ENCODE results near the gene EFEMP1. TPM values are rescaled to one million over a fixed set of nuclear protein-coding genes. Genes with fewer than 3 reads are reported as not detected.

EFEMP1 gene
- total RNA-seq, 1 donor from 2014 or later, result 219 TPM

GRCh38 chr2:55885944-55886281 is 37.7 kb downstream of the EFEMP1 start:
- intact Hi-C loops (cut with DNase I), result no loop called here
- Histone ChIP-seq H3K9me3 (no peaks in the 10 kb centered on the region), H3K36me3 (peaks cover 6% of the 10 kb centered on the region), H3K27me3 (ENCODE audit: low read depth) (no peaks in the 10 kb centered on the region), H3K4me3 (no peak overlapping the region), H3K27ac (peak overlapping the region; percentile 44), H3K4me1 (peaks cover 26% of the 10 kb centered on the region)
- DNase-seq (no peak), ATAC-seq (peak in 1 of 2 donors; percentile 23)
- no peak for TF ChIP-seq CTCF (IDR thresholded peaks at IDR 0.05)

GRCh38 chr2:55885127-55885943 is 38.2 kb downstream of the EFEMP1 start:
- Histone ChIP-seq H3K4me3 (no peak overlapping the region), H3K4me1 (peaks cover 30% of the 10 kb centered on the region), H3K27me3 (ENCODE audit: low read depth) (no peaks in the 10 kb centered on the region), H3K36me3 (peaks cover 8% of the 10 kb centered on the region), H3K9me3 (no peaks in the 10 kb centered on the region), H3K27ac (peak overlapping the region; percentile 50)
- ATAC-seq (peak; percentile 80 to 92), DNase-seq (no peak)
- TF ChIP-seq CTCF (IDR thresholded peaks at IDR 0.05), result no peak
- intact Hi-C loops (cut with DNase I), result no loop called here

GRCh38 chr2:55883829-55884228 is 39.8 kb downstream of the EFEMP1 start:
- no peak for TF ChIP-seq CTCF (IDR thresholded peaks at IDR 0.05)
- DNase-seq (no peak), ATAC-seq (no peak)
- intact Hi-C loops (cut with DNase I), result no loop called here
- Histone ChIP-seq H3K36me3 (peaks cover 17% of the 10 kb centered on the region), H3K9me3 (no peaks in the 10 kb centered on the region), H3K4me3 (no peak overlapping the region), H3K27me3 (ENCODE audit: low read depth) (no peaks in the 10 kb centered on the region), H3K27ac (no peak overlapping the region), H3K4me1 (peaks cover 33% of the 10 kb centered on the region)

GRCh38 chr2:55883357-55883756 is 40.2 kb downstream of the EFEMP1 start:
- no peak for ATAC-seq
- Histone ChIP-seq H3K27me3 (ENCODE audit: low read depth) (no peaks in the 10 kb centered on the region), H3K27ac (no peak overlapping the region), H3K4me1 (peaks cover 33% of the 10 kb centered on the region), H3K9me3 (no peaks in the 10 kb centered on the region), H3K36me3 (peaks cover 20% of the 10 kb centered on the region), H3K4me3 (no peak overlapping the region)
- no peak for TF ChIP-seq CTCF (IDR thresholded peaks at IDR 0.05)
- DNase-seq, result no peak
- intact Hi-C loops (cut with DNase I), result no loop called here

- Histone ChIP-seq H3K36me3 (peaks cover 20% of the 10 kb centered on the region), H3K27ac (no peak overlapping the region), H3K27me3 (ENCODE audit: low read depth) (no peaks in the 10 kb centered on the region), H3K4me3 (no peak overlapping the region), H3K9me3 (no peaks in the 10 kb centered on the region), H3K4me1 (peaks cover 33% of the 10 kb centered on the region)
- DNase-seq (no peak), ATAC-seq (no peak)
- no peak for TF ChIP-seq CTCF (IDR thresholded peaks at IDR 0.05)
- intact Hi-C loops (cut with DNase I), result no loop called here
Observed at GRCh38 chr2:55882954-55883353, 40.6 kb downstream of the EFEMP1 start.

All from lower lobe of right lung (tissue), 2 donors.